HG02571 (cell line): Measurements from ENCODE around the gene CDC6.

Source experiments
- ATAC-seq: cut with Tn5 transposase; IDR thresholded peaks from one replicate; pipeline ENCODE4 v1.9.1; 2021; ENCODE audit warnings: mild to moderate bottlenecking, moderate library complexity; ENCODE audit not compliant: unreplicated experiment

The CDC6 gene

DNA sequence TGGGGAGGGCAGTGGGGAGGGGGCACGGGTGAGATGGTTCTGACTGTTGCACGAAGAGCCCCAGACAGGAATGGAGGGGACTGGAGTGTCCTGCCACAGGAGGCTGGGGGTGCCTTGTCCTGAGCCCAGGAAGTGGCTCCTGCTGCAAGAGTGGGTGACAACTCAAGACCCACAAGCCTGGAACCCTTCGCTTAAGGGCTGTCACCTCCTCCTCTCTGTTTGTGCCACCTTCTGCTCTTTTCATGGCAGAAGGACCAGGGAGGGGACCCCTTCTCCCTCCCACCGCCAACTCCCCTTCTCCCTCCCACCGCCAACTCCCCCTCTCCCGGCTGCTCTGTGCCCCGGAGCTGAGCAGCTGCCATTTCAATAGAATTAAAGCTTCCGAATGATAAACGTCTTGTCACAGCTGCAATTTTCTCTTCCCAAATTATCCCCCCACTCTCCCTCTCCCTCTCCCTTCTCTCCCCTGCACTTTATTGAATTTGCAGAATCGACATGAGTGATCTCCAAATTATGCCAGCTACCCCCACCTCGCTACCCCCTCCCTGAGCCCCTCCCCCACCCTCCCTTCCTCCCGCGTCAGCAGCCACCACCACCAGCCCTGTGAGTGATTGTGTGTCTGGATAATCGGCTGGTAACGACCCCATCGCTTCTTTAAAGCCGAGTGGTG is 63.1 kb downstream of the CDC6 start:
- ATAC-seq: no peak

DNA sequence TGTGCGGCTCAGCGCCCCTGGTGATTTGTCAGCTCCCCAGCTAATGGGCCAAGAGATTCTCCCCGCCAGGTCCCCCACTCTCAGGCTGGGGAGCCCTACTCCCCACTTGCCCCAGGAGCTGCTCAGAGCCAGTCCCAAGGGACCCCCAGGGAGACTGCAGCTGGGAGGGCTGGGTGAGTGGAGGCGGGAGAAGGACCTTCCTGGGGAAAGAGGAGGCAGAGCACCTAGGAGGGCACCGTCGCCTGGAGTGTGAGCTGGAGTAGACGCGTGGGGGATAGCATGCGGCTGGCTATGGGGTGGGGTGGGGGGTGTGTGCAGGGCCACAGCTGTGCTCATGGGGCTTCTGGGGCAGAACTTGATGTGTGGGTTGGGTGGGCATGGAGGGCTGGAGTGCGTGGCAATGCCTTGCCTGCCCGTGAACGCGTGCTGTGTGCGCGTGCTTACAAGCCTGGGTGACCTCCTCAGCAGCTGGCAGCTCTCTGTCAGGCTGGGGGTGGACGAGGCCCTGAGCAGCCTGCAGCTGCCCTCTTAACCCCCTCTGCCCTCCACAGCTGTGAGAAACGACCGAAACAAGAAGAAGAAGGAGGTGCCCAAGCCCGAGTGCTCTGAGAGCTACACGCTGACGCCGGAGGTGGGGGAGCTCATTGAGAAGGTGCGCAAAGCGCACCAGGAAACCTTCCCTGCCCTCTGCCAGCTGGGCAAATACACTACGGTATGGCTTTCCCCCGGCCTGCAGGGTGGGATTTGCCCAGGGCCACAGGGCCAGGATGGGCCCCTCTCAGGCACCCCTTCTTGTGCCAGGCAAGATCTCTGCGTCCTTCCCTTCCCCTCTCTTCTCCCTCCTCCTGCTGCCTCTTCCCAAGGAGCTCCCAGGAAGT is 63.9 kb downstream of the CDC6 start:
- ATAC-seq: no peak

DNA sequence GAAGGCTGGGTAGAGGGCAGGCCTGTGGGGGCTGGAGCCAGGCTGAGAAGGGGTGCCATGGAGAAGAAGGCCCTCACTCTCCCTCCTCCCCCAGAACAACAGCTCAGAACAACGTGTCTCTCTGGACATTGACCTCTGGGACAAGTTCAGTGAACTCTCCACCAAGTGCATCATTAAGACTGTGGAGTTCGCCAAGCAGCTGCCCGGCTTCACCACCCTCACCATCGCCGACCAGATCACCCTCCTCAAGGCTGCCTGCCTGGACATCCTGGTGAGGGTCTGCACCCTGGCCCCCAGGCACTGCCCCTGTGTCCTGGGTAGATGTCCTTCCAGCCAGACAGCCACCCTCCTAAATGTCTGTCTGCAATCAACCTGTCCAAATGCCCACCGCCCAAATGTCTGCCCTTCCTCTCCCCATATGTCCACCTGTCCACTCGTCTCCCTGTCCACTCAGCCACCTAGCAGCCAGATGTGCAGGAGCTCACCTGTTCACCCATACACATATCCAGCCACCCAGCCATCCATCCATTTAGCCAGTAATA is 64.6 kb downstream of the CDC6 start:
- no peak for ATAC-seq

DNA sequence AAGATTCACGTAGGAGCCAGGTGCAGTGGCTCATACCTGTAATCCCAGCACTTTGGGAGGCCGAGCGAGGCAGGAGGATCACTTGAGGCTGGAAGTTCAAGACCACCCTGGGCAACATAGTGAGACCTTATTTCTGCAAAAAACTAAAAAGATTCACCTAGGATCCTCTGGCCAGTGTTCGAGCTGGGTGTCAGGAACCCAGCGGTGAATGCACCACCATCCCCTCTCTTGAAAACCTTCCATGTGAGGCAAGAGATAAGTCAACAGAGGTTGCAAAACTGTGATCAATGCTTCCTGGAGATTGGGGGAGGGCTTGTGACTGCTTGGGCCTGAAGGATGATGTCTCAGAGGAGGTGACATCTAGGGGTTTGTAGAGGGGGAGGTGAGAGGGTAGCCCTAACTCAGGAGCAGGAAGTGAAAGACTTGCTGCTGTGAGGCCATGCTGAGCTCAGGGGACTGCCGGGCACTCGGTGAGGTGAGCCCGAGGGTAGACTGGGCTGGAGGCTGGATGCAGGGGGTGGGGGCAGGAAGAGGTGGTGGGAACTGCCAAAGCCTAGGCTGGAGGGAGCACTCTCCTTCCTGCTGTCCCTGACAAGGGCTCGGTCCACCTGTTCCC is 65.2 kb downstream of the CDC6 start:
- ATAC-seq: no peak
